HepG2 (cell line): ENCODE measurements around the gene ARFIP2. TPM values are rescaled to one million over a fixed set of nuclear protein-coding genes. Genes with fewer than 3 reads are reported as not detected.

ENCODE experiments used
- ATAC-seq: fragments of 200-7000 bp; cut with Tn5 transposase; 3 replicates; pipeline ENCODE4 v1.9.1; 2020; ENCODE audit warnings: mild to moderate bottlenecking, moderate library complexity
- BruUV-seq: library from RNA; stranded (reverse); fragments of 400-500 nt; replicated peaks from 2 replicates; lab custom pipeline; 2021; lab: Mats Ljungman, UMichigan
- CTCF ChIA-PET: fragments of 300-600 bp; formaldehyde crosslinking; extraction: SDS; loops from one replicate; lab custom pipeline; 2021; ENCODE audit warnings: low total read pairs, inconsistent platforms, low intra/inter-chr PET ratio; lab: Yijun Ruan, JAX
- POLR2A ChIA-PET: fragments of 350-600 bp; sonication (Branson Sonifier 250); formaldehyde crosslinking; loops from one replicate; lab custom pipeline; 2020; ENCODE audit warnings: antibody characterized with exemption, inconsistent platforms; lab: Yijun Ruan, JAX
- DNase-seq: peaks from one replicate; pipeline ENCODE4 v3.0.0-alpha.2; 2015; ENCODE audit warnings: low spot score
- FAIRE-seq: peaks from 3 replicates; lab custom pipeline; 2011; peaks lifted over from hg19 to GRCh38; lab: Jason Lieb, UNC
- H2AFZ ChIP-seq: one replicate; pipeline ENCODE4 v1.6.1; 2011; ENCODE audit warnings: low read length, inconsistent platforms
- H3K27ac ChIP-seq: fragments of 300-600 bp; 3 replicates; pipeline ENCODE4 v1.8.0; 2011; ENCODE audit warnings: mixed run types, mild to moderate bottlenecking, mixed read lengths, low read length, inconsistent platforms; ENCODE audit not compliant: insufficient read depth; ENCODE audit errors: extremely low read length
- H3K27me3 ChIP-seq, 2 experiments: fragments of 200-600 bp in 1 of 2; 2 replicates in 1 of 2; 3 replicates in 1 of 2; pipeline versions ENCODE4 v1.6.0 to v1.8.0; 2011; ENCODE audit warnings: low read length in 2 of 2, mild to moderate bottlenecking in 2 of 2, moderate library complexity in 2 of 2, inconsistent platforms in 1 of 2; ENCODE audit not compliant: insufficient read depth in 2 of 2, control insufficient read depth in 1 of 2
- H3K36me3 ChIP-seq, 2 experiments: fragments of 200-600 bp in 1 of 2; replicated peaks in 1 of 2; 2 replicates in 1 of 2; 3 replicates in 1 of 2; pipeline versions ENCODE4 v1.5.1 to v1.8.0; 2011; ENCODE audit warnings: low read length in 2 of 2, inconsistent platforms in 1 of 2; ENCODE audit not compliant: insufficient read depth in 2 of 2, control insufficient read depth in 1 of 2
- H3K4me1 ChIP-seq: 2 replicates; pipeline ENCODE4 v1.5.1; 2012; ENCODE audit warnings: low read length, inconsistent platforms; ENCODE audit not compliant: insufficient read depth
- H3K4me2 ChIP-seq: 2 replicates; pipeline ENCODE4 v1.6.0; 2011; ENCODE audit warnings: low read depth, low read length, inconsistent platforms
- H3K4me3 ChIP-seq, 3 experiments: fragments of 200-600 bp in 1 of 3; sonication (generic), shearing (Covaris generic) in 1 of 3; replicated peaks in 1 of 3; 2 replicates each; pipeline ENCODE4 v1.5.1; 2011 to 2016; ENCODE audit warnings: low read length in 3 of 3, inconsistent platforms in 2 of 3, low read depth in 2 of 3, mild to moderate bottlenecking in 2 of 3, control low read depth in 1 of 3, mixed read lengths in 1 of 3; ENCODE audit not compliant: insufficient read depth in 1 of 3
- H3K79me2 ChIP-seq: one replicate; pipeline ENCODE4 v1.6.1; 2011; ENCODE audit warnings: low read length, inconsistent platforms; ENCODE audit not compliant: insufficient read depth
- H3K9ac ChIP-seq: 2 replicates; pipeline ENCODE4 v1.6.0; 2011; ENCODE audit warnings: mild to moderate bottlenecking, low read depth, low read length, inconsistent platforms; ENCODE audit not compliant: insufficient read depth
- H3K9me3 ChIP-seq: 2 replicates; pipeline ENCODE4 v1.5.1; 2012; ENCODE audit warnings: mild to moderate bottlenecking, low read length
- H4K20me1 ChIP-seq: 2 replicates; pipeline ENCODE4 v1.6.0; 2011; ENCODE audit warnings: inconsistent platforms, mild to moderate bottlenecking, low read length, moderate library complexity; ENCODE audit not compliant: insufficient read depth
- CAMTA2 ChIP-seq: sonication (generic); formaldehyde crosslinking; IDR thresholded peaks from 2 replicates; pipeline ENCODE4 v1.4.0; 2020; ENCODE audit warnings: mild to moderate bottlenecking, missing genetic modification reagents, borderline replicate concordance
- EP300 ChIP-seq, 3 experiments: sonication (generic) in 1 of 3; formaldehyde crosslinking in 1 of 3; IDR thresholded peaks; 2 replicates each; pipeline versions ENCODE4 v1.5.1 to v1.6.1; 2011 to 2020; ENCODE audit warnings: low read depth in 2 of 3, low read length in 2 of 3, borderline replicate concordance in 1 of 3, improper control_type of control experiment in 1 of 3, mild to moderate bottlenecking in 1 of 3, missing genetic modification reagents in 1 of 3, moderate library complexity in 1 of 3
- HMG20A ChIP-seq: IDR thresholded peaks from 2 replicates; pipeline ENCODE4 v1.6.1; 2016; ENCODE audit warnings: borderline replicate concordance
- HOXA5 ChIP-seq: sonication (generic); formaldehyde crosslinking; IDR thresholded peaks from 2 replicates; pipeline ENCODE4 v1.4.0; 2020; ENCODE audit warnings: missing genetic modification reagents
- MEIS2 ChIP-seq: sonication (generic); formaldehyde crosslinking; IDR thresholded peaks from 2 replicates; pipeline ENCODE4 v1.9.0; 2021; ENCODE audit warnings: mild to moderate bottlenecking, missing genetic modification reagents
- MIER3 ChIP-seq: IDR thresholded peaks from 2 replicates; pipeline ENCODE4 v1.6.1; 2016; ENCODE audit warnings: missing compliant biosample characterization, borderline replicate concordance
- RFXAP ChIP-seq: sonication (generic); formaldehyde crosslinking; IDR thresholded peaks from 2 replicates; pipeline ENCODE4 v1.4.0; 2020; ENCODE audit warnings: missing genetic modification reagents, borderline replicate concordance
- SOX6 ChIP-seq, 2 experiments: fragments of 450-650 bp in 1 of 2; sonication (generic) in 1 of 2; formaldehyde crosslinking in 1 of 2; IDR thresholded peaks; 2 replicates each; pipeline versions ENCODE4 v1.4.0 to v1.6.1; 2017 to 2020; ENCODE audit warnings: antibody characterized with exemption in 1 of 2, mild to moderate bottlenecking in 1 of 2, missing genetic modification reagents in 1 of 2
- TCF12 ChIP-seq, 2 experiments: fragments of 450-650 bp in 1 of 2; sonication (generic) in 1 of 2; formaldehyde crosslinking in 1 of 2; IDR thresholded peaks; 2 replicates each; pipeline versions ENCODE4 v1.6.1 to v1.8.0; 2017 to 2022; ENCODE audit warnings: antibody characterized with exemption in 1 of 2, mild to moderate bottlenecking in 1 of 2, missing genetic modification reagents in 1 of 2, moderate library complexity in 1 of 2
- ZBTB38 ChIP-seq: sonication (generic); formaldehyde crosslinking; IDR thresholded peaks from 2 replicates; pipeline ENCODE4 v1.5.1; 2020; ENCODE audit warnings: mild to moderate bottlenecking, missing genetic modification reagents
- ZBTB7B ChIP-seq: sonication (generic); formaldehyde crosslinking; IDR thresholded peaks from 2 replicates; pipeline ENCODE4 v1.4.0; 2020; ENCODE audit warnings: missing genetic modification reagents
- WGBS: methylation state at CpG from one replicate; pipeline ENCODE4 v1.1.6; 2017; ENCODE audit warnings: low lambda C conversion rate; 5-methylcytosine and 5-hydroxymethylcytosine counted together
- in situ Hi-C: cut with HindIII; loops from 2 replicates; pipeline ENCODE4 v1.10.0; 2017; ENCODE audit warnings: low pct_unique_long_range_greater_than_20kb; ENCODE audit not compliant: extremely low pct_ligation_motif_present
- intact Hi-C: fragments of 100-400 bp; cut with micrococcal nuclease; formaldehyde crosslinking; loops from one replicate; pipeline ENCODE4 v1.10.0; 2022; ENCODE audit not compliant: unreplicated experiment
- polyA plus RNA-seq, 8 experiments: library from polyadenylated mRNA; depleted of rRNA in 3 of 8; stranded (reverse) in 7 of 8; unstranded in 1 of 8; fragments of >200 nt; fragmentation: Illumina TruSeq in 4 of 8; extraction: Trizol in 4 of 8; gene quantifications; 2 replicates each; pipeline versions ENCODE4 v1.2.1 to v1.2.3, GENCODE V29; 2011 to 2016; ENCODE audit warnings: low read depth in 4 of 8, missing spikeins in 1 of 8, mixed read lengths in 1 of 8; ENCODE audit not compliant: insufficient read depth in 1 of 8
- total RNA-seq, 5 experiments: library from RNA; depleted of rRNA; stranded (reverse); fragments of >200 nt; fragmentation: Illumina TruSeq; extraction: Trizol; gene quantifications; 2 replicates each; pipeline ENCODE4 v1.2.3, GENCODE V29; 2016; ENCODE audit warnings: low read depth in 1 of 5
- TF ChIP-seq, protein P1 (sequence below): sonication (generic); formaldehyde crosslinking; IDR thresholded peaks from 2 replicates; pipeline ENCODE4 v1.9.0; 2022; ENCODE audit warnings: low read depth, missing genetic modification reagents
- TF ChIP-seq, protein P2 (sequence below): sonication (generic); formaldehyde crosslinking; IDR thresholded peaks from 2 replicates; pipeline ENCODE4 v1.4.0; 2020; ENCODE audit warnings: missing genetic modification reagents, mild to moderate bottlenecking, borderline replicate concordance

The ARFIP2 gene
- total and polyA plus RNA-seq, 2 of the 13 experiments (the other 11 are each of a cell fraction or from before 2014, with no cell fraction given) = 56.6 to 60.2 TPM

DNA sequence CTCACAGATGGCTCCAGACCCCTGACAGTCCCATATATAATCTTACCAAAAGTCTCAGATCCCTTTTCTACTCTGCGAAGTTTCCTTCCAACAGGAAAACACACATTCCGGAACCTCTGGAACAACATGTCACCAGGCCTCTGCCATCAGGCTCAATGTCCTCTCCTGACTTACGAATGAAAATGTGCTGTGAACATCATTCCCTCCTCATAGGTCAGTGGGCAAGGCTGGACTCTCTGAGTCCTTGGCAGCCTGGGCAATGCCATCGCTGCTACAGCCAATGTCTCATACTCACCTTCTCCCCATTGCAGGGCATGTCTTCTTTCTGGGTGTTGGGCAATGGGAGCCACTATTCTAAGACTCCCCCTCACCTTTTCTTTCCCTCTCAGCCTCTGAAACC lies 38.7 kb downstream of the ARFIP2 start:
- Histone ChIP-seq H3K4me2 (no peak overlapping the region), H3K79me2 (no peaks in the 10 kb centered on the region), H3K36me3 (no peaks in the 10 kb centered on the region), H3K27me3 (no peaks in the 10 kb centered on the region; a peak in 1 of 5 replicates), H3K4me3 (no peak overlapping the region), H3K9ac (no peak overlapping the region), H2AFZ (no peak overlapping the region), H3K4me1 (peaks cover 59% of the 10 kb centered on the region), H3K9me3 (no peaks in the 10 kb centered on the region), H4K20me1 (no peaks in the 10 kb centered on the region), H3K27ac (no peak overlapping the region)
- in situ Hi-C loops (loop anchor here (5.0 kb wide), 1 partner anchor 60 kb away; no protein-coding TSS in a partner anchor), intact Hi-C loops (loop anchor here (5.0 kb wide), 1 partner anchor 50 kb away; the partner anchor contains the start of gene SMPD1)
- TF ChIP-seq MEIS2 (CRISPR knock-in tag) = no peak
- no peak for TF ChIP-seq MIER3 (CRISPR knock-in tag)
- ATAC-seq (no peak), FAIRE-seq (no peak), DNase-seq (no peak)
- 71% methylated on average over 4 of the region's 4 CpGs for WGBS
- ChIA-PET POLR2A (interaction anchor here (1.4 to 2.7 kb wide), 2 partner anchors 26 to 55 kb away, joined by 4 to 14 read pairs; no protein-coding TSS in a partner anchor), CTCF (no interaction called here)
- no TSS peak for BruUV-seq

DNA sequence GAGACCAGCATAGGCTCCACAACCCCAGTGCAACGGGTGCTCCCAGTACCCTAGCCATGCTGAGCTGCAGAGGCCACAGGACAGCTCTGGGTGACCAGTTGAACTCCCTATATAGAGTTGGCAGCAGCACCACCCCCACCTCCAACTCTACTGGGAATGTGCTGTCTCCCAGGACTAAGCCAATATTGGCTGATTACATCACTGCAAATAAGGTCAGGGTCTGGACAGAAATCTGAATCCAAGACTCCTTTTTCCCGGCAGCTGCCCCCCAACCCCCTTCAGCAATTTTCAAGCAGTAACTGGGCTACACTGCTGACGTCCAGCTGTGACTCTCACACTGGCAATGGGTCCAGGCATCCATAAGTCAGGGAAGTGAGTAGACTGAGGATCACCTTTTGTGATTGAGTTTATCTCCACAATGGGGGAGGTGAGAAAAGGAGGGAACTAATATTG lies 40.2 kb downstream of the ARFIP2 start, which contains the start of gene HPX:
Gene HPX, minus strand, starts transcription at position 82 of the 453 bp plus-strand sequence. Its CDS starts 24 bp downstream, at position 58.
- BruUV-seq = no TSS peak
- POLR2A ChIA-PET = interaction anchor here (0.6 to 3.9 kb wide), 14 partner anchors 11 to 242 kb away, joined by 3 to 22 read pairs (median 8); partner anchors contain the start of genes APBB1, ARFIP2, MRPL17 and SMPD1
- intact Hi-C loops = loop anchor here (2.0 to 5.0 kb wide), 2 partner anchors 32 to 49 kb away; partner anchors contain the start of genes SMPD1 and TRIM3
- peak; percentile 90 for ATAC-seq
- CTCF ChIA-PET = no interaction called here
- Histone ChIP-seq H3K9ac (peak within 1 kb of the TSS; percentile 29), H3K9me3 (no peaks in the 10 kb centered on the region), H4K20me1 (no peaks in the 10 kb centered on the region), H3K4me1 (peaks cover 59% of the 10 kb centered on the region), H3K27me3 (no peaks in the 10 kb centered on the region; a peak in 1 of 5 replicates), H2AFZ (no peak within 1 kb of the TSS), H3K4me3 (peak within 1 kb of the TSS; percentile 10 to 38 (median 10); a peak in 4 of 6 replicates), H3K27ac (no peak within 1 kb of the TSS), H3K4me2 (peak within 1 kb of the TSS; percentile 82), H3K36me3 (no peaks in the 10 kb centered on the region), H3K79me2 (no peaks in the 10 kb centered on the region)
- in situ Hi-C loops = loop anchor here (5.0 kb wide), 1 partner anchor 59 kb away; no protein-coding TSS in a partner anchor
- 0% methylated on average over 3 of the region's 3 CpGs for WGBS
- DNase-seq = peak; percentile 86
- FAIRE-seq = peak; percentile 81
- TF ChIP-seq EP300 (IDR thresholded peaks at IDR 0.05; ENCODE audit: low read depth in 2 of 2, low read length in 2 of 2) = peak; percentile 54 to 86; a peak in 3 of 4 replicates
- peak; percentile 78 for TF ChIP-seq EP300 (CRISPR knock-in tag; IDR thresholded peaks at IDR 0.05; ENCODE audit: borderline replicate concordance)
- 0 out of 2 replicates have a peak, but pooled peaks have one; percentile 40 for TF ChIP-seq HMG20A
- no peak for TF ChIP-seq ZBTB38 (CRISPR knock-in tag)
- TF ChIP-seq ZBTB7B (CRISPR knock-in tag) = peak; percentile 71
- 0 out of 2 replicates have a peak, but pooled peaks have one; percentile 49 for TF ChIP-seq CAMTA2 (CRISPR knock-in tag)
- peak; percentile 50; the same call in 1 of the 2 replicates for TF ChIP-seq HOXA5 (CRISPR knock-in tag)
- TF ChIP-seq TCF12 (IDR thresholded peaks at IDR 0.05) = no peak
- no peak for TF ChIP-seq TCF12 (CRISPR knock-in tag; IDR thresholded peaks at IDR 0.05)
- TF ChIP-seq, protein P1, sequence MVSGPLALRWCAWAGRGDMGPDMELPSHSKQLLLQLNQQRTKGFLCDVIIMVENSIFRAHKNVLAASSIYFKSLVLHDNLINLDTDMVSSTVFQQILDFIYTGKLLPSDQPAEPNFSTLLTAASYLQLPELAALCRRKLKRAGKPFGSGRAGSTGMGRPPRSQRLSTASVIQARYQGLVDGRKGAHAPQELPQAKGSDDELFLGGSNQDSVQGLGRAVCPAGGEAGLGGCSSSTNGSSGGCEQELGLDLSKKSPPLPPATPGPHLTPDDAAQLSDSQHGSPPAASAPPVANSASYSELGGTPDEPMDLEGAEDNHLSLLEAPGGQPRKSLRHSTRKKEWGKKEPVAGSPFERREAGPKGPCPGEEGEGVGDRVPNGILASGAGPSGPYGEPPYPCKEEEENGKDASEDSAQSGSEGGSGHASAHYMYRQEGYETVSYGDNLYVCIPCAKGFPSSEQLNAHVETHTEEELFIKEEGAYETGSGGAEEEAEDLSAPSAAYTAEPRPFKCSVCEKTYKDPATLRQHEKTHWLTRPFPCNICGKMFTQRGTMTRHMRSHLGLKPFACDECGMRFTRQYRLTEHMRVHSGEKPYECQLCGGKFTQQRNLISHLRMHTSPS (CRISPR knock-in tag) = 0 out of 2 replicates have a peak, but pooled peaks have one; percentile 54
- no peak for TF ChIP-seq RFXAP
- no peak for TF ChIP-seq SOX6 (IDR thresholded peaks at IDR 0.05)
- TF ChIP-seq SOX6 (CRISPR knock-in tag; IDR thresholded peaks at IDR 0.05) = peak; percentile 74
- TF ChIP-seq, protein P2, sequence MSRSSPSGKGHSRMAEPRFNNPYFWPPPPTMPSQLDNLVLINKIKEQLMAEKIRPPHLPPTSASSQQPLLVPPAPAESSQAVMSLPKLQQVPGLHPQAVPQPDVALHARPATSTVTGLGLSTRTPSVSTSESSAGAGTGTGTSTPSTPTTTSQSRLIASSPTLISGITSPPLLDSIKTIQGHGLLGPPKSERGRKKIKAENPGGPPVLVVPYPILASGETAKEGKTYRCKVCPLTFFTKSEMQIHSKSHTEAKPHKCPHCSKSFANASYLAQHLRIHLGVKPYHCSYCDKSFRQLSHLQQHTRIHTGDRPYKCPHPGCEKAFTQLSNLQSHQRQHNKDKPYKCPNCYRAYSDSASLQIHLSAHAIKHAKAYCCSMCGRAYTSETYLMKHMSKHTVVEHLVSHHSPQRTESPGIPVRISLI (CRISPR knock-in tag) = no peak
